Activated T-helper 1 cell treated with Interleukin-2 at 50 U/mL for 16 hours (primary cell): ENCODE data around the gene TRIP10.
"Not testable (repeated sequence)": the region's sequence is repeated elsewhere in the genome, so short reads cannot be mapped to it uniquely, and the experiment has no call there.

ENCODE experiments used
- DNase-seq: peaks from one replicate; pipeline ENCODE4 v3.0.0-alpha.2; 2020; ENCODE audit warnings: low read depth

Gene TRIP10, protein sequence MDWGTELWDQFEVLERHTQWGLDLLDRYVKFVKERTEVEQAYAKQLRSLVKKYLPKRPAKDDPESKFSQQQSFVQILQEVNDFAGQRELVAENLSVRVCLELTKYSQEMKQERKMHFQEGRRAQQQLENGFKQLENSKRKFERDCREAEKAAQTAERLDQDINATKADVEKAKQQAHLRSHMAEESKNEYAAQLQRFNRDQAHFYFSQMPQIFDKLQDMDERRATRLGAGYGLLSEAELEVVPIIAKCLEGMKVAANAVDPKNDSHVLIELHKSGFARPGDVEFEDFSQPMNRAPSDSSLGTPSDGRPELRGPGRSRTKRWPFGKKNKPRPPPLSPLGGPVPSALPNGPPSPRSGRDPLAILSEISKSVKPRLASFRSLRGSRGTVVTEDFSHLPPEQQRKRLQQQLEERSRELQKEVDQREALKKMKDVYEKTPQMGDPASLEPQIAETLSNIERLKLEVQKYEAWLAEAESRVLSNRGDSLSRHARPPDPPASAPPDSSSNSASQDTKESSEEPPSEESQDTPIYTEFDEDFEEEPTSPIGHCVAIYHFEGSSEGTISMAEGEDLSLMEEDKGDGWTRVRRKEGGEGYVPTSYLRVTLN

DNA sequence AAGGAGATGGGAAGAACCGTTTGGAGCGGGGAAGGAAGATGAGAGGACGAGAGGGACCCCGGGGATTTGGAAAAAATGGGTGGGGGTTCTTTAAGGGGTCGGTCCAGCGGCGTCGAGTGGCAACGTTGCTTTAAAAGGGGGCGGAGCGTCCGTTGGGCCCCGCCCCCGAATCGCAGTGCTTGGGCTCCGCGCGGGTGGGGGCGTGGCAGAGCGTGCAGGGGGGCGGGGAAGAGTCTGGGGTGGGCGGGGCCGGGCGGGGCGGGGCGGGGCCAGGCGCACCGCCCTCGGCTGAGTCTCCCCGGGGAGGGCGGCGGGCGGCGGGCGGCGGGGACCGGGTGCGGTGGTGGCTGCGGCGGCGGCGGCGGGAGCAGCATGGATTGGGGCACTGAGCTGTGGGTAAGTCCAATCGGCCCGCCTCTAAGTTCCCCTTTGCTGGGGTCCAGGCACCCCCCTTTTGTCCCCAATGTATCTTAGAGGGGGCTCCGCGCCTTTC lies at the start of gene TRIP10:
TRIP10 (plus strand) TSS at position 291 of the 493 bp plus-strand sequence; CDS start at position 373, 82 bp downstream.
- peak; percentile 75 for DNase-seq

DNA sequence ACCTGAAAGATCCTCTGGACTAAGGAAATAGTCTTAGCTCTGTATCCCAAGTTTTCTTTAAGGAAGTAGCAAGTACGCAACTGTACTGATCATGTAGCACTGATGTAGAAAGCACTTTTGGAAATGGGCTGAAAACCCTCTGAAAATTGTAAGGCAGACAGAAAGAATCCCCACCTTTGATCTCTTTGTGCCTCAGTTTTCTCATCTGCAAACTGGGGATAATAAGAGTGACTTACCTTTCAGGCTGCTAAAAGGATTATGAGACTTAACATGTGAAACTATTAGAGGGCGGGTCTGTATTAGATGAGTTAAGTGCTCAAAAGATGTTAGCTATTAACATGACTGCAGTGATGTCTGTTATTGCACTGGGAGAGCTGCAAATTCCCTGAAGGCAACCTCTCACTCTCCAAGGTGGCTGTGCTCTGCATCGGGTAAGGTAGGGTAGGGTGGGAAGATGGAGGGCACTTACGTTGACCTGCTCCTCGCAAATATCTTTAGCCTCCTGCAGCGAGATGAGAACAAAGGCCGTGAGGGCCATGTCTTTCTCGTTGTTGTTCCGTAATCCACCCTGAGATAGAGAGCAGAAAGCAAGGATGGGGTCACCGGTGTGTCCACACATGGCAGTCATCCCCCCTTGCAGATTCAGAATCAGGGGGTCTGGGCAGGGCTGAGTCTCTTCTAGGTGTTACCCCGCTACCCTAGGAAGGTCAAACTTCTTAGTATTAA lies 49.2 kb upstream of the TRIP10 start:
- DNase-seq, result no peak

DNA sequence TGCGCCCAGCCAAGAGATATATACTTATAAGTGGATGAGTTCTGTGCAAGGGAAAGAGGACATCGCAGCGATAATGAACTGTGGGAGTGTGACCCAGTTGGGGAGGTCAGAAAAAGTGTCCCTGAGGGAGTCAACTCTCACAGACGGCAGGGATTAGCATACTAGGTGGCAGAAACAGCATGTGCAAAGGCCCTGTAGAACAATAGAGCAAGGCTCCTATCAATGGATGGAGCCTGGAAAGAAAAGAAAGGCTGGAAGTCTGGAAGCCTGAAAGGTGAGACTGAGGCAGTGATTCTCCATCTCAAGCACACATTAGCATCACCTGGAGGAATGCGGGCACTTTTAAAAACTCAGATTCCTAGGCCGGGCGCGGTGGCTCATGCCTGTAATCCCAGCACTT lies 48.1 kb upstream of the TRIP10 start:
- DNase-seq, result no peak

DNA sequence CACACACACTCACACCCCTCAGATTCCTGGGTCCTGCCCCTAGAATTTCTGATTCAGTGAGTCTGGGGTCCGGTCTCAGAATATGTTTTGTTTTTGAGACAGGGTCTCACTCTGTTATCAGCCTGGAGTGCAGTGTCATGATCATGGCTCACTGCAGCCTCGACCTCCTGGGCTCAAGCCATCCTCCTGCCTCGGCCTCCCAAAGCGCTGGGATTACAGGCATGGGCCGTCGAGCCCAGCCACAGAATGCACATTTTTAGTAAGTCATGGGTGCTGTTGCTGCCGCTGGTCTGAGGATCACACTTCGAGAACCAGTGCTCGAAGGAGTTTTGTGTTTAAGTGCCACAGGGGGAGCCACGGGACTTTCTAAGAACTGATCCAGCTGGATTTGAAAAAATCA lies 47.5 kb upstream of the TRIP10 start:
- DNase-seq, result no peak

DNA sequence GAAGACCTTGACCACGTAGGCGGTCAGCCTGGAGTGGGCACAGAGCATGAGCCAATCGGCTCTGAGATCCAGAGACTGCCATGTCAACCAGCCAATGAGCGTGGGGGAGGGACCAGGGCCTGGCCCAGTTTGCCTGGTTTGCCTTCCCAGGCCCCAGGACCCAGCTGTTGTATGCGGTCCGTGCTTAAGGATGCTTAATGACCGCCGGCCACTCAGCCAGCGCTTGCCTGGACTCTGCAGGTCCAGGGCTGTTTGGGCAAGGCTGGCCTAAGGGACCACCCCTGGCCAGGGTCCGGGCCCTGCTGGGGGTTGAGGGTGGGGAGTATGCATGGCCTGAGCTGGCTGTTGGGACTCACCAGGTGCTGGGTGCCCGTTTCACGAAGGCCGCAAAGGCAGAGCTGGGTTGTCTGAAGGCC lies 46.4 kb upstream of the TRIP10 start:
- no peak for DNase-seq

DNA sequence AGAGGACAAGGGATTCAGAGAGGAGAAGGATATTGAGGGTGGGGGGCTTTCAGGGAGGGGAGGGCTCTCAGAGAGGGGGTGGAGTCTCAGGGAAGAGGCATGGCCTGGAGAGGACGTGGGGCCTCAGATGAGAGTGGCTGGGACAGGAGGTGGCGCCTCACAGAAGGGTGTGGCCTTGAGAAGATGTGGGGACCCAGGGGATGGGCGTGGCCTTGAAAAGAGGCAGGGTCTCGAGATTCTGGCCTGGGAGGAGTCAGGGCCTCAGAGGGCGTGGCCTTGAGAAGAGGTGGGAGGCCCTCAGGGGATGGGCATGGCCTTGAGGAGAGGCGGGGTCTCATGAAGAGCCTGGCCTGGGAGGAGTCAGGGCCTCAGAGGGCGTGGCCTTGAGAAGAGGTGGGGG lies 45.8 kb upstream of the TRIP10 start:
- no peak for DNase-seq

DNA sequence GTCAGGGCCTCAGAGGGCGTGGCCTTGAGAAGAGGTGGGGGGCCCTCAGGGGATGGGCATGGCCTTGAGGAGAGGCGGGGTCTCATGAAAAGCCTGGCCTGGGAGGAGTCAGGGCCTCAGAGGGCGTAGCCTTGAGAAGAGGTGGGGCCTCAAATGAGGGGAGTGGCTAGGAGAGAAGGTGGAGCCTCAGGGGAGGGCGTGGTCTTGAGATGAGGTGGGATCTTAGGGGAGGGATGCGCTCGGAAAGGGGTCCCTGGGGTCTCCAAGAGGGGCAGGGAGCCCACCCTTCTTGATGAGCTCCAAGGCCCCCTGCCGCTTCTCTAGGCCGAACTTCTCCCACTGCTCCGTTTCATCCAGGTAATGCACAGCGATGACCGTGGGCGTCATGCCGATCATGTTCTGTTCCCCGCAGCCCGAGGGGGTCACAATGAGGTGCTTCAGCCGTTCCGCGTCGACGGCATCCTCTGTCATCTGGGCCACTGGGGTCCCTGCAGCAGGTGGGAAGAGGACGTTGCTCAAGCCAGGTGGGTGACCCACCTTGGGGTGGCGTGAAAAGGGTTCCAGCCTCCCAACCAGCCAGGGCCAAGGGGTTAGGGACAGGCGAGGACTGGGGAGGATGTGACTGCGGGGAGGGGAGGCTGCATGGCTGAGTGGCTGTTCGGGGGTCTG lies 45.2 kb upstream of the TRIP10 start:
- DNase-seq, result no peak

DNA sequence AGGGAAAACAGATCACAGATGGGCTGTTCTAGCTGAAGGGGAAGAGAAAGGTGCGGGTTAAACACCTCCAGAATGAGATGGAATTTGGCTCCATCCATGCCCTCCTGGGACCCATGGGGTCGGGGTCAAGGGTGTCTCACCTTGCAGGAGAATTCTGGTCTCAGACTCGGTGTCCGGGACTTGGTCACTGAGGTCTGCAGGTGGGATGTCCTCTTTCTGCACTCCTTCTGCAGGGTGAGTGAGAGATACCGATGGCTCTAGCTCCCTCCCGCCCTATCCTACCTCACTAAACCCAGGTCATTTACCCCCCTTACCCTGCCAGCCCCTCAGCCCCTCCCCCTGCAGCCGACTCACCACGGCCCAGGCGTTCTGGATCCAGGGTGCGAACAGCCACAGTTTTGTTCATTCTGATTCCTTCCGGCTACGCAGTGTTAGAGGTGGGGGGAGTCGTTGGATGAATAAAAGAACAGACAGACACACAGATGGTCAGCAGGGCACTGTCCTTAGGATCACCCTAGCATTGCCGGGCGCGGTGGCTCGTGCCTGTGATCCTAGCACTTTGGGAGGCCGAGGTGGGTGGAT lies 43.1 kb upstream of the TRIP10 start:
- no peak for DNase-seq

DNA sequence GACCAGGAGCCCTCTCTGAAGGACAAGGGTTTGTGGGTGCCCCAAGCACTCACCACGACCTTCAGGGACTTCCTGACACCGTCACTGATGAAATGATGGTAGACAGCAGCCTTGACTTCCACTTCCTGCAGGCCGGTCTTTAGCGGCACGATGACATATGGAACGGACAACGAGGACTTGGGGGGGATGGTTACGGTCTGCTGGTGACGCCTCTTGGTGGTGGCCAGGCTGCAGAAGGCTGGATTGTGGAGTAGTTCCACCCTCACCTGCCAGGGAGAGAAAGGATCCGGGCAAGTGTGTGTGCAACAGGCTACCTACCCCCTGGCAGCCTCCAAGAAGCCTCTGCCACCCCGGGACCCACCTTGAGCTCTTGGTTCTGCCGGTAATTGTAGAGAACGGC lies 42.2 kb upstream of the TRIP10 start:
- DNase-seq, result no peak

DNA sequence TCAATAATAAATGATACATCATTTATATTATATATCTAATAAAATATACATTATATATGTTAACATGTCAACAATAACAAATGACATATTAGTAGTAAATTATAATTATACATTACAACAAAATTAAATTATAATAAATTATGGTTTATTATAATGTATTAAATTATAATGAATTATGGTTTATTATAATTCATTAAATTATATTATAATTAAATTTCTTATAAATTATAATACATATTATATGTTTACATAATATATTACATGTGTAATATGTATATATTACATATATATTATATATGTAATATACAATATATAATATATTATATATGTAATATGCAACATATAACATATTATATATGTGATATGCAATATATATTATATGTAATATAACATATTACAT lies 39.5 kb upstream of the TRIP10 start:
- DNase-seq, result no peak

DNA sequence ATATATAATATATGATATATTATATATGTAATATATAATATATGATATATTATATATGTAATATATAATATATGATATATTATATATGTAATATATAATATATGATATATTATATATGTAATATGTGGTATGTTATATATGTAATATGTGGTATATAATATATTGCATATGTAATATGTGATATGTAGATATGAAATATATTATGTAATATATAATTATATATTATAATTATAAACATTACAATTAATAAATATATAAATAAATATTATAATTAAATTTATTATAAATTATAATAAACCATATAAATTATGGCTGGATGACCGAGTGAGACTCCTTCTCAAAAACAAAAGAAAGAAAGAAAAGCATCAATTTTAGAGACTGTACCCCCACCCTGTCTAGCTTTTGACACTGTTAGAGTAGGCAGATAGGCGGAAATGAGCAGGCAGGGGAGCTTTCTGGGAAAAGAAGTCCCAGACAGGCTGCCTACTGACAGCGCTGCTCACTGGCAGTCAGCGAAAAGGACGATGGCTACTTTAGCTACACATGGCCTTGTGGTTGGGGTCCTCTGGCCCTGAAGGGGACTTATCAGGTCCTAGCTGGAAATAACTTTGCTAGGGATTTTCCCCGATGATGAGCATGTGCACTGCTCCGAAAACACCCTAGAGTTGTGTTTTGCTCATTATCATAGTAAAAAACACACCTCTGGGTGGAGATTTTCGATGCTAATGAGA lies 38.7 kb upstream of the TRIP10 start:
- DNase-seq, result no peak

DNA sequence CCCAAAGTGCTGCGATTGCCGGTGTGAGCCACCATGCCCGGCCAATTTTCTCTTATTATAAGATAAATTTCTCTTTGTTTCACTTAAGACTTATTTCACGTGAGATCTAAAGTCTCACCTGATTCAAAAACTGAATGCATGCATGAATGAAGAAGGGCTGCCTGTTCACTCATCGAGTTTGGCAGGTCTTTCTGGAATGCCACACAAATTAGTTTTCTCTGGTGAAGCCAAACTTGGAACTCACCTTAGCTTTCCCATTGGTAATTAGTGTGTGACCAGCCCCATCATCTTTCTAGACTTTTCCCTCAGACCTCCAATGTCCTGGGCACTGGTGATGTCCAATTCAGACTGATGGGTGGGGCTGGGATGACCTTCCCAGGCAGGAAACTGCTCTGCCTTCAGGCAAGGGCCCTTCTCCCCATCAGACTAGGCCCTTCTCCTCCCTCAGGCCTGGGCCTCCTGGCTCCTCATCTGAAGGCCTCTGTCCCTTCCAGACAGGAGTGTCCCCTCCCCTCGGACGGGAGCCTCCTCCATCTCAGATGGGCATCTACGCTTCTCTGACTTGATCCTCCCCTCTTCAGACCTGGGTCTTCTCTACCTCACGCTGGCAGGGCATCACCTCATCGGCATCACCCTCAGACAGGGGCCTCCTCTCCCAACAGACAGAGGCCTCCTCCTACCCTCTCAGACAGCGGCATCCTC lies 33.4 kb upstream of the TRIP10 start:
- DNase-seq, result no peak

DNA sequence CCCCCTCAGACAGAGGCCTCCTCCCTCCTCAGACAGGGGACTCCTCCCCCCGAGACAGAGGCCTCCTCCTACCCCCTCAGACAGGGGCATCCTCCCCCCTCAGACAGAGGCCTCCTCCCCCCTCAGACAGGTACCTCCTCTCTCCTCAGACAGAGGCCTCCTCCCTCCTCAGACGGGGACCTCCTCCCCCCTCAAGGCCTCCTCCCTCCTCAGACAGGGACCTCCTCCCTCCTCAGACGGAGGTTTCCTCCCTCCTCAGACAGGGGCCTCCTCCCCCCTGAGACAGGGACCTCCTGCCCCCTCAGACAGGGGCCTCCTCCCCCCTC lies 32.9 kb upstream of the TRIP10 start:
- no peak for DNase-seq

DNA sequence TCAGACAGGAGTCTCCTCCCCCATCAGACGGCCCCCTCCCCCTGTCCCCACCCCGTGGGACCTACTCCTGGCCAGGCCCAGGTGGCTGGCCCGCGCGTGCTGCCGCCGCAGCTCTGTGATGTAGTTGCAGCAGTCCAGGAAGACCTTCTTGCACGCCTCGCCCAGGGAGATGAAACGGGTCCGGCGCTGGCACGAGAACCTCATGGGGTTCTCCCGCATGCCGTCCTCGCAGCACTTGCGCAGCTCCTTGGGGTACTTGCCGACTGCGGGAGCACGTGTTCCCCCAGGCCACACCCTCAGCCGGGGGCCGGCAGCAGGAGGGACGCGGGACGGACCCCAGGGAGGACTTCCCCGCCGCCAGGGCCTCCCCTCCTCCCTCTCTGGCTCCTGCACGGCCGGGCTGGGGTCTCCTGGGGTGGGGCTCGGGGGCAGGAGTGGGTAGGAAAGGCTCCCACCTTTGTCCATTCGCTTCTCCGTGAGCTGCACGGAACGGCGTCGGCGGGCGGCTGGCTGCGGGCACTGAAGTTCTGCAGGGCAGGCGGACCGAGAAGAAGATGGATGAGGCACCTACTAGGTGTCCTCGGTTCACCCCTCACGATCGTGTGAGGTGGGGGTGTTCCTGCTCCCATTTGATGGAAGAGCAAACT lies 32.3 kb upstream of the TRIP10 start:
- DNase-seq, result no peak

DNA sequence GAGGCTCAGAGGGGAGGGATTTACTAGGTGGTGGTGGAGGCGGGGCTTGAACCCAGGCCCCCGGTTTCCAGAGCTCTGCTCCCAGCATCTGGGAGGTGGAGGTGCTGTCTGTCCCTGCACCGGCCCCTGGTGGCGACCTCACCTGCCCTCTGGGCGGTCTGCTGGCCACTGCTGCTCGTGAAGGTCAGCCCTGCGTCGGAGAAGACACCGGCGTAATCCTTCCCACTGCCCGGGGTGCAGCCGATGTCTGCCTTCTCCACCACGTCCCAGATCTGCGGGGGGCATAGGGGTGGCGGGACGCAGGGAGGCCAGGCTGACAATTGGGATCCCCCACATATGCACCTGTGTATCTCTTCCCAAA lies 31.8 kb upstream of the TRIP10 start:
- DNase-seq, result no peak

DNA sequence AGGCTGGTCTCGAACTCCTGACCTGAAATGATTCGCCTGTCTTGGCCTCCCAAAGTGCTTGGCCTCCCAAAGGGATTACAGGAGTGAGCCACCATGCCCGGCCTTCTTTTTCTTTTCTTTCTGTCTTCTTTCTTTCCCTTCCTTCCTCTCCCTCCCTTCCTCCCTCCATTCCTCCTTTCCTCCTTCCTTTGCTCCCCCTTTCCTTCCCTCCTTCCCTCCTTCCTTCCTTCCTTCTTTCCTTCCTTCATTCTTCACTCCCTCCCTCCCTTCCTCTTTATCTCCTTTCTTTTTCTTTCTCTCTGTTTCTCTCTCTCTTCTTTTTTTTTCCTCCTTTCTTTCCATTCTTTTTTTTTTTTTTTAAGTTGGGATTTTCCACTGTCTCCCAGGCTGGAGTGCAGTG lies 31.1 kb upstream of the TRIP10 start:
- DNase-seq, result no peak

DNA sequence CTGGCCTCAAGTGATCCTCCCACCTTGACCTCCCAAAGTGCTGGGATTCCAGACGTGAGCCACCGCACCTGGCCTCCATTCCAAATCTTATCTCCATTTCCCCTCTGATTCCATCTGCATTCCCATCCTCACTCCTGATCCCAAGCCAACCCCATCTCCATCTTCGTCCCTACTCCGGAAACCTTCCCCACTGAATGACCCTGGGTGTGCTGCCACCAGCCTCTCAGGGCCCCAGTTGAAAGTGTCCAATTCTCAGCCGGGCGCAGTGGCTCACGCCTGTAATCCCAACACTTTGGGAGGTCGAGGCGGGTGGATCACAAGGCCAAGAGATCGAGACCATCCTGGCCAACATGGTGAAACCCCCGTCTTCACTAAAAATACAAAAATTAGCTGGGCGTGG lies 30.6 kb upstream of the TRIP10 start:
- DNase-seq, result not testable (repeated sequence)

DNA sequence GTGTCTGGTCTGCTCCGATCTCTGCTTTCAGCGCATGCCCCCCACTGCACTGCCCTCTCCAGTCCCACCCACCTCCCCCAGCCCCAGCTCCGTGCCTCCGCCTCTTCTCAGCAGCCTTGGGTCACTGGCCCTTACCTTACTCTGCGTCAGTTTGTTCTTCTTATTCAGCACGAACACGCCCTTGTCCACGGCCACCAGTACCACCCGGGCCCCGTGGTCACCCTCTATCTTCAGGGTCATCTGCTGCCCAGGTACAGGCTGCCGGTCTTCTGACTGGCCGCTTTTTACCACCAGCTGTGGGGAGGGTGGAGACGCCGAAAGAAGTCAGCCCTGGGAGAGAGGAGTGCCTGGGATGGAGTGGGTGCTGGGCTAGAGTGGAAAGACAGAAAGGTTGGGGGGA lies 29.9 kb upstream of the TRIP10 start:
- DNase-seq, result no peak

DNA sequence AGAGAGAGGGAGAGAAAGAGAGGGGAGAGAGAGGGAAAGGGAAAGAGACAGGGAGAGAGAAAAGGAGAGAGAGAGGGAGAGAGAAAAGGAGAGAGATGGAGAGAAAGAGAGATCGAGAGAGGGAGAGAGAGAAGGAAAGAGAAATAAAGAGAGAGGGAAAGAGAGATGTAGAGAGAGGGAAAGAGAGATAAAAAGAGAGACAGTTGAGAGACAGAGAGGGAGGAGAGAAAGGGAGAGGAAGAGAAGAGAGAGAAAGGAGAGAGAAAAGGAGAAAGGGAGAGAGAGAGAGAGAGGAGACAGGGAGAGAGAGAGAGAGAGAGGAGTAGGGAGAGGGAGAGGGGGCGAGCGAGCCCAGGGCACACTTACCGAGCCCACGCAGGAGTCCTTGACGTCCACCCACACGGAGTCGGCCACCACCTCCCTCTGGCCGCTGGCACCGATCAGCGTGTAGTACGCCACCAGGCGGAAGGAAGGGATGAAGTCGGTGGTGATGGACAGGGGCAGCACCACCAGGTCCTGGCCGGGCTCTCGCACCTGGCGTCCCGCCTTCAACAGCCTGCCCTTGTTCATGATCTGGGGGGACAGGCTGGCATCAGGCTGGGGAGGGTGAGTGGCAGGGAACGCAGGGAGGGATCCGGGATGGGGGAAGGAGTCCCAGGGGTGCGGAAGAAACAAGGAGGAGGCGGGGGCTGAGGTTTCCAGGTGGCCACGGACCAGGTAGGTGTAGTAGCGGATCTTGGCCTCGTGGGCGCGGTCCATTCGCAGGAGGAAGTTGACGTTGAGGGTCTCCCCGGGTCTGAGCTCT lies 29.0 kb upstream of the TRIP10 start:
- DNase-seq, result no peak

DNA sequence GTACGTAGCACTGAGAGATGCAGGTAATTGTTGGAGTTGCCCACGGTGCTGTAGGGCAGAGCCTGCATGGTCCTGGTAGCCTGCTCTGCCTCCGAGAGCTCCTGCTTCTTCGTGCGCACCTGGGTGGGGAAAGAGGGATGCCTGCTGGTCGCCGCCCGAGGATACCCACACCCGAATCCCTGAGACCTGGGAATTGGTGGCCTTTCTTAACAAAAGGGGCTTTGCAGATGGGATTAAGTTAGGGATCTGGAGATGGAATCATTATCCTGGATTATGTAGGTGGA lies 28.5 kb upstream of the TRIP10 start:
- no peak for DNase-seq
